ENCODE measurements around the gene CCDC102A.

The CCDC102A gene

GRCh38 chr16:57485091-57485915 is 51.1 kb downstream of the CCDC102A start:
- peak overlapping the region; percentile 59 for H3K4me3 ChIP-seq (ENCODE audit: low read depth, low read length)
- no peak for DNase-seq (ENCODE audit: low read depth)
- TF ChIP-seq POLR2A (IDR thresholded peaks at IDR 0.05; ENCODE audit: extremely low read depth, insufficient read length): no peak
- no peak for TF ChIP-seq MAX (IDR thresholded peaks at IDR 0.05; ENCODE audit: low read depth, low read length)
- no peak for TF ChIP-seq MYC (IDR thresholded peaks at IDR 0.05; ENCODE audit: low read depth, low read length)
- TF ChIP-seq CTCF (IDR thresholded peaks at IDR 0.05; ENCODE audit: low read depth, low read length): no peak

- TF ChIP-seq POLR2A (IDR thresholded peaks at IDR 0.05; ENCODE audit: extremely low read depth, insufficient read length) (no peak), MAX (IDR thresholded peaks at IDR 0.05; ENCODE audit: low read depth, low read length) (no peak), MYC (IDR thresholded peaks at IDR 0.05; ENCODE audit: low read depth, low read length) (no peak), CTCF (IDR thresholded peaks at IDR 0.05; ENCODE audit: low read depth, low read length) (no peak)
- H3K4me3 ChIP-seq (ENCODE audit: low read depth, low read length): no peak overlapping the region
Measured at GRCh38 chr16:57484515-57485005, 51.8 kb downstream of the CCDC102A start.

GRCh38 chr16:57483725-57484514 is 52.5 kb downstream of the CCDC102A start:
- TF ChIP-seq CTCF (IDR thresholded peaks at IDR 0.05; ENCODE audit: low read depth, low read length) (no peak), MYC (IDR thresholded peaks at IDR 0.05; ENCODE audit: low read depth, low read length) (no peak), MAX (IDR thresholded peaks at IDR 0.05; ENCODE audit: low read depth, low read length) (no peak), POLR2A (IDR thresholded peaks at IDR 0.05; ENCODE audit: extremely low read depth, insufficient read length) (no peak)
- no peak for DNase-seq (ENCODE audit: low read depth)
- H3K4me3 ChIP-seq (ENCODE audit: low read depth, low read length): no peak overlapping the region

More at GRCh38 chr16:57484515-57485005, 51.8 kb downstream of the CCDC102A start:
- DNase-seq (ENCODE audit: low read depth): no peak

- TF ChIP-seq MYC (IDR thresholded peaks at IDR 0.05; ENCODE audit: low read depth, low read length) (no peak), CTCF (IDR thresholded peaks at IDR 0.05; ENCODE audit: low read depth, low read length) (no peak)
- H3K4me3 ChIP-seq (ENCODE audit: low read depth, low read length): no peak overlapping the region
- DNase-seq (ENCODE audit: low read depth): no peak
Measured at GRCh38 chr16:57482845-57483545, 53.4 kb downstream of the CCDC102A start.

GRCh38 chr16:57481421-57481820 is 55.0 kb downstream of the CCDC102A start:
- no peak overlapping the region for H3K4me3 ChIP-seq (ENCODE audit: low read depth, low read length)
- DNase-seq (ENCODE audit: low read depth): no peak
- TF ChIP-seq MAX (IDR thresholded peaks at IDR 0.05; ENCODE audit: low read depth, low read length) (no peak), CTCF (IDR thresholded peaks at IDR 0.05; ENCODE audit: low read depth, low read length) (no peak), POLR2A (IDR thresholded peaks at IDR 0.05; ENCODE audit: extremely low read depth, insufficient read length) (no peak), MYC (IDR thresholded peaks at IDR 0.05; ENCODE audit: low read depth, low read length) (no peak)
